Measurements from ENCODE around the gene BGLAP. TPM values are rescaled to one million over a fixed set of nuclear protein-coding genes. Genes with fewer than 3 reads are reported as not detected.

BGLAP gene
- 0.26 and 0.50 TPM in 2 replicates for total RNA-seq

GRCh38 chr1:156241926-156242325, at the start of gene BGLAP:
BGLAP (plus strand) TSS chr1:156242184; CDS start chr1:156242232, 48 bp downstream.

GRCh38 chr1:156193488-156194299, 48.3 kb upstream of the BGLAP start, which contains the start of gene SLC25A44:
SLC25A44 (plus strand) TSS chr1:156194104; CDS start chr1:156199848, 5,744 bp downstream.

GRCh38 chr1:156212833-156213643, 28.9 kb upstream of the BGLAP start, which contains the start of gene PMF1:
PMF1 (plus strand) TSS chr1:156213007; CDS start chr1:156213016, 9 bp downstream.

GRCh38 chr1:156247460-156248322, 5.7 kb downstream of the BGLAP start, which contains the start of gene PAQR6:
PAQR6 (minus strand) TSS chr1:156248056; CDS start chr1:156246731, 1,325 bp downstream.

GRCh38 chr1:156282479-156283222, 40.7 kb downstream of the BGLAP start, which contains the start of gene SMG5:
SMG5 (minus strand) TSS chr1:156282825; CDS start chr1:156282680, 145 bp downstream.

GRCh38 chr1:156284112-156284511, 42.1 kb downstream of the BGLAP start, which contains the start of gene TMEM79:
TMEM79 (plus strand) TSS chr1:156284325; CDS start chr1:156285227, 902 bp downstream.

Other genes with a start within 250 kb of the BGLAP start
- 250 and 314 TPM in 2 replicates for gene SSR2, start 221.2 kb upstream of the BGLAP start, total RNA-seq
- gene UBQLN4, start 188.4 kb upstream of the BGLAP start, total RNA-seq, result 15.6 and 21.3 TPM in 2 replicates
- gene LAMTOR2, start 187.4 kb upstream of the BGLAP start, total RNA-seq, result 47.6 and 56.5 TPM in 2 replicates
- gene RAB25, start 181.0 kb upstream of the BGLAP start, total RNA-seq, result not detected in 2 replicates
- 1.2 and 4.1 TPM in 2 replicates for gene MEX3A, start 159.7 kb upstream of the BGLAP start, total RNA-seq
- 1,049 and 1,502 TPM in 2 replicates for gene LMNA, start 127.5 kb upstream of the BGLAP start, total RNA-seq
- 1.6 and 2.7 TPM in 2 replicates for gene SEMA4A, start 88.6 kb upstream of the BGLAP start, total RNA-seq
- 11.2 and 11.3 TPM in 2 replicates for gene SLC25A44, start 48.1 kb upstream of the BGLAP start, total RNA-seq
- 16.9 and 20.3 TPM in 2 replicates for gene PMF1, start 29.2 kb upstream of the BGLAP start, total RNA-seq
- 0.46 and 0.56 TPM in 2 replicates for gene PAQR6, start 5.9 kb downstream of the BGLAP start, total RNA-seq
- gene SMG5, start 40.6 kb downstream of the BGLAP start, total RNA-seq, result 52.3 and 71.4 TPM in 2 replicates
- 2.0 and 2.6 TPM in 2 replicates for gene TMEM79, start 42.1 kb downstream of the BGLAP start, total RNA-seq
- gene GLMP, start 53.5 kb downstream of the BGLAP start, total RNA-seq, result 68.6 and 85.1 TPM in 2 replicates
- gene VHLL, start 57.1 kb downstream of the BGLAP start, total RNA-seq, result 0.13 and 0.92 TPM in 2 replicates
- gene CCT3, start 96.1 kb downstream of the BGLAP start, total RNA-seq, result 271 and 277 TPM in 2 replicates
- gene TSACC, start 96.3 kb downstream of the BGLAP start, total RNA-seq, result not detected in 2 replicates
- not detected in 2 replicates for gene RHBG, start 127.0 kb downstream of the BGLAP start, total RNA-seq